Common myeloid progenitor, CD34-positive (primary cell): Measurements from ENCODE around the gene PNMA1.
A peak's percentile ranks its signal among the peaks of the same experiment; 100 is the strongest.

Experiments
- CTCF ChIA-PET: fragments of 350-600 bp; sonication (Branson Sonifier 250); formaldehyde crosslinking; loops from one replicate; lab custom pipeline; 2021; ENCODE audit warnings: antibody characterized with exemption; lab: Charles Lee
- POLR2A ChIA-PET: fragments of 350-600 bp; sonication (Branson Sonifier 250); formaldehyde crosslinking; loops from one replicate; lab custom pipeline; 2021; ENCODE audit warnings: antibody characterized with exemption; lab: Charles Lee
- DNase-seq, 3 donors: peaks; one replicate each; pipeline versions ENCODE4 v3.0.0 to v3.0.0-alpha.2; 2013
- H3K27ac ChIP-seq, 2 experiments: 1 replicate in 1 of 2; 2 replicates in 1 of 2; pipeline ENCODE4 v1.7.0; 2013; ENCODE audit warnings: inconsistent platforms in 2 of 2, low read length in 2 of 2, mild to moderate bottlenecking in 2 of 2, low read depth in 1 of 2, moderate library complexity in 1 of 2; ENCODE audit not compliant: severe bottlenecking in 2 of 2, insufficient read depth in 1 of 2, poor library complexity in 1 of 2
- H3K27me3 ChIP-seq, 5 experiments: replicated peaks in 2 of 5; 1 replicate in 3 of 5; 2 replicates in 2 of 5; pipeline versions ENCODE4 v1.6.1 to v1.7.0; 2013; ENCODE audit warnings: low read length in 4 of 5, mild to moderate bottlenecking in 2 of 5, moderate library complexity in 2 of 5, inconsistent platforms in 1 of 5; ENCODE audit not compliant: insufficient read depth in 5 of 5, control insufficient read depth in 4 of 5
- H3K36me3 ChIP-seq, 4 experiments: 1 replicate in 2 of 4; 2 replicates in 2 of 4; pipeline versions ENCODE4 v1.6.1 to v1.7.0; 2013; ENCODE audit warnings: low read length in 3 of 4, control low read depth in 1 of 4, mild to moderate bottlenecking in 1 of 4; ENCODE audit not compliant: control insufficient read depth in 4 of 4, insufficient read depth in 4 of 4
- H3K4me1 ChIP-seq, 4 experiments: 1 replicate in 3 of 4; 2 replicates in 1 of 4; pipeline versions ENCODE4 v1.6.1 to v1.7.1; 2013; ENCODE audit warnings: low read length in 3 of 4, mild to moderate bottlenecking in 3 of 4, control low read depth in 1 of 4, inconsistent platforms in 1 of 4, moderate library complexity in 1 of 4; ENCODE audit not compliant: control insufficient read depth in 4 of 4, insufficient read depth in 4 of 4; ENCODE audit errors: control extremely low read depth in 1 of 4
- H3K4me3 ChIP-seq, 7 experiments: 1 replicate in 4 of 7; 2 replicates in 3 of 7; pipeline versions ENCODE4 v1.5.1 to v1.7.0; 2013; ENCODE audit warnings: mild to moderate bottlenecking in 7 of 7, low read length in 6 of 7, moderate library complexity in 6 of 7, inconsistent platforms in 2 of 7, low read depth in 2 of 7, control low read depth in 1 of 7; ENCODE audit not compliant: insufficient read depth in 4 of 7, control insufficient read depth in 1 of 7; ENCODE audit errors: extremely low read depth in 1 of 7
- H3K9me3 ChIP-seq, 5 experiments: 1 replicate in 4 of 5; 2 replicates in 1 of 5; pipeline versions ENCODE4 v1.6.1 to v1.7.1; 2013; ENCODE audit warnings: low read length in 4 of 5, mild to moderate bottlenecking in 2 of 5, inconsistent platforms in 1 of 5, low read depth in 1 of 5, moderate library complexity in 1 of 5; ENCODE audit not compliant: control insufficient read depth in 4 of 5, insufficient read depth in 2 of 5; ENCODE audit errors: control extremely low read depth in 1 of 5
- whole genome bisulfite sequencing: methylation state at CpG from one replicate; pipeline ENCODE4 v1.1.5; 2013; ENCODE audit not compliant: insufficient coverage; 5-methylcytosine and 5-hydroxymethylcytosine counted together

The PNMA1 gene

DNA sequence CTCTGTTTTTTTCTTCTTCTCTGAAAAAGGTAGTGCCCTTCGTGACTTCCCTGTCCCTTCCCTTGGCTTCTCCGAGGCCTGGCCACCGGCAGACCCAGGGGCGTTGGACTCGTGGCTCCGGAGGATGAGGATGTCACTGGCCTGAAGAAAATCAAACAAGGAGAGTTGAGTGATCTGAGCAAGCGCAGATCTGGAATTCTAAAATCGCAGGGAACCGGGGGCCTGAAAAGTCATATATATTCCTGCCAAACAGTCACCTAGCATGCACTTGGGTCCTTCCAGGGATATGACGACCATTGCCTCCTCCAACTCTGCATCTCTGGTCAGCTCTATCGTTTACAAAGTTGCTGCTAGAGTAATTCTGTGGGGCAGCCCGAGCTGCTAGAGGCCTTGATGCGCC lies 5.2 kb upstream of the PNMA1 start:
- POLR2A ChIA-PET: no interaction called here
- H3K27ac ChIP-seq: no peak overlapping the region
- H3K4me3 ChIP-seq: no peak overlapping the region
- peaks cover 0 to 5% (median 2%) of the 10 kb centered on the region in 4 experiments for H3K4me1 ChIP-seq
- CTCF ChIA-PET: interaction anchor here (0.5 to 1.3 kb wide), 4 partner anchors 9 to 107 kb away, joined by 3 to 4 read pairs (median 3); no protein-coding TSS in a partner anchor
- H3K36me3 ChIP-seq: peaks cover 21 to 85% (median 66%) of the 10 kb centered on the region in 4 experiments
- WGBS: 97% methylated on average over 13 of the region's 13 CpGs
- H3K27me3 ChIP-seq: no peaks in the 10 kb centered on the region
- no peaks in the 10 kb centered on the region for H3K9me3 ChIP-seq
- no peak for DNase-seq

DNA sequence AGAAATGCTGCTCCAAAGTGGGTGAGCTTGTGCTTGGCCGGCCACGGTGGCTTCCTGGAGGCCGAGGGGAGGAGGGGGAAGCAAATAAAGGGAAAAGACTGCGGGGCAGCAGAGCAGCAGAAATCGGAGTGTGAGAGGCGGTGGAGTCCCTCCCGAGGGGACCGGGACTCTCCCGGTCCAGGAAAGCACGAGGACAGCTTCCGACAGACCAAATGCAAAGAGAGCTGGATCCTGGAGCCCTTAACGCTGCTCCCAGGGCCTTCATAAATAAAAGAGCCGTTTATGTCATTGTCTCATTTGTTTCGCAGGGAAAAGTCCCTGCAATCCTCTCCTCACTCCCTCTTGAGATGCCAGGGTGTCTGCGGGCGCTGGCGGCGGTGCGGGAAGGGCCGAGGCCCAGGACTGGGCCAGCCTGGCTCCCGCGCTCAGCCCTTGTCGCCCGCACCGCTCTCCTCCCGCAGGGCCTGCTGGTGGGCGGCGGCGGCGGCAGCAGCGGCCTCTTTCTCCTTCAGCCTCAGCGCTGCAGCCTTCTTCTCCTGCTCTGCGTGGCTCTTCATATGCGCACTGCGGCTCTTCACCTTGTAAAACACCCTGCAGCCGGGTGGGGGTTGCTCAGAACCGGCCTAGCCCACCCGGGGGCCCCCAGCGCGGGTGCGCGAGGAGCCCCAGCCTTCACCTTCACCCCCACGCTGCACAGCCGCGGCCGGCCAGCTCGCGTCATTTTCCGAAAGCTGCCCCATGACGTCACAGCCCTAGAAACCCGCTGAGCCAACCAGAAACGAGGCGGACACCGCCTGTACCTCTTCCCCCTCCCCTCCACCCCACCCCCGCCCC lies 4.5 kb upstream of the PNMA1 start:
- H3K36me3 ChIP-seq: peaks cover 18 to 78% (median 59%) of the 10 kb centered on the region in 4 experiments
- DNase-seq: no peak
- POLR2A ChIA-PET: no interaction called here

DNA sequence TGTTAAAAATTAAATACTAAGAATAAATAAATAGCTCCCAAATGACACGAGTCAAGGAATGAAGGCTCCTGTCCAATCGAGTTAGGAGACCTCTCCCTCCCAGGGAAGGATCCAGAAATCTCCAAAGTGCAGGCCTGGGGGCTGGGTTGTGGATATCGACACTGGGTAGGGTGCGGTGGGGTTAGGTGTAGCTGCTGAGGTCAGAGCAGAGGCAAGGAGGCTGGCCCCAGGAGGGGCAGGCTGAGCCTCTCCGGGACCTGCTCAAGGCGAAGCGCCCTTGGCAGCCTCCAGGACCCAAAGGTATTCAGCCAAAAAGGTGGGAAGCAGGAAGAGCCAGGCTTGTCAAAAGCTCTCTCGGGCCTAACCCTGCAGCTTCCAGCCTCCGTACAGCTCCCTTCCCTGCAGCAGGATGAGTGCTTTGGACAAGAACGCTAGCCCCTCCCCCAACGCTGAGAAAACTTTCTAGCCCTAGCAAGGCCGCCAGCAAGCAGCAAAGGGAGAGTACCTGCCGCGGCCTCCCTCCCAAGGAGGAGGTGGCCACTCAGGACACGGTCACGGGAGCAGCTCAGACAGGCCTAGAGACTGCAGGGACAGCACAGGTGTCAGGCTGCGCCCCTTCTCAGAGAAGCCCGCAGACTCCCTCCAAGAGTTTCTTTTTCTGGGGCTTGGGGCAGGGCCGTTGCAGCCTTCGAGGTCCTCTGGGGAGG lies 3.7 kb upstream of the PNMA1 start:
- Histone ChIP-seq H3K4me3 (no peak overlapping the region), H3K9me3 (no peaks in the 10 kb centered on the region), H3K27me3 (no peaks in the 10 kb centered on the region), H3K4me1 (peaks cover 2 to 14% (median 11%) of the 10 kb centered on the region in 4 experiments), H3K36me3 (peaks cover 16 to 70% (median 52%) of the 10 kb centered on the region in 4 experiments), H3K27ac (no peak overlapping the region)
- 94% methylated on average over 18 of the region's 20 CpGs for WGBS
- no peak for DNase-seq
- ChIA-PET CTCF (interaction anchor here (0.8 to 2.8 kb wide), 4 partner anchors 9 to 148 kb away, joined by 3 to 15 read pairs (median 6); no protein-coding TSS in a partner anchor), POLR2A (interaction anchor here (0.6 kb wide), 1 partner anchor 25 kb away, joined by 3 read pairs; no protein-coding TSS in a partner anchor)

More for the DNA sequence above, 4.5 kb upstream of the PNMA1 start:
- Histone ChIP-seq H3K4me1 (peaks cover 0 to 6% (median 4%) of the 10 kb centered on the region in 4 experiments), H3K4me3 (no peak overlapping the region), H3K9me3 (no peaks in the 10 kb centered on the region), H3K27ac (no peak overlapping the region), H3K27me3 (no peaks in the 10 kb centered on the region)
- 97% methylated on average over 40 of the region's 55 CpGs for WGBS
- CTCF ChIA-PET: interaction anchor here (0.8 to 2.8 kb wide), 4 partner anchors 10 to 148 kb away, joined by 3 to 15 read pairs (median 4); no protein-coding TSS in a partner anchor

DNA sequence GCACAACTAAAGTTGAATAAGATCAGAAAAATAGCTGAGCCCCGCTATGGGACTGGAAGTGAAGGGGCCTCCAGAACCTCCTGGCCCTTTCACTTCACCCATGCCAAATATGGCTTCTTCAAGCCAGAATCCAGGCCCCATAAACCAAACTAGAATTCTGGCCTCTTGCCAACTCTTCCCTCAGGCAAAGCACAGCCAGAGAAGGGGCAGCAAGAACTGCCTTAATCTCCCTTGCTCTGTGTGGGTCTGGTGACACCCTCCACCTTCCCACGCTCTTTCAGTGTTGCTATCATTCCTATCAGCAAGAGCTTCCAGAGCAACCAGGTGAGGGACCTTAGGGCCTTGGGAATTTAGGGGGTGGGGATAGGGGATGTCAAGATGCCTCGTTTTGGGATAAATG lies 3.1 kb upstream of the PNMA1 start:
- peaks cover 4 to 20% (median 17%) of the 10 kb centered on the region in 4 experiments for H3K4me1 ChIP-seq
- H3K27ac ChIP-seq: no peak overlapping the region
- ChIA-PET CTCF (interaction anchor here (1.4 to 2.8 kb wide), 3 partner anchors 10 to 146 kb away, joined by 4 to 15 read pairs (median 7); no protein-coding TSS in a partner anchor), POLR2A (interaction anchor here (0.6 kb wide), 1 partner anchor 25 kb away, joined by 3 read pairs; no protein-coding TSS in a partner anchor)
- H3K27me3 ChIP-seq: no peaks in the 10 kb centered on the region
- no peak overlapping the region for H3K4me3 ChIP-seq
- 100% methylated on average over 1 of the region's 3 CpGs for WGBS
- no peak for DNase-seq
- peaks cover 13 to 64% (median 46%) of the 10 kb centered on the region in 4 experiments for H3K36me3 ChIP-seq
- H3K9me3 ChIP-seq: no peaks in the 10 kb centered on the region

DNA sequence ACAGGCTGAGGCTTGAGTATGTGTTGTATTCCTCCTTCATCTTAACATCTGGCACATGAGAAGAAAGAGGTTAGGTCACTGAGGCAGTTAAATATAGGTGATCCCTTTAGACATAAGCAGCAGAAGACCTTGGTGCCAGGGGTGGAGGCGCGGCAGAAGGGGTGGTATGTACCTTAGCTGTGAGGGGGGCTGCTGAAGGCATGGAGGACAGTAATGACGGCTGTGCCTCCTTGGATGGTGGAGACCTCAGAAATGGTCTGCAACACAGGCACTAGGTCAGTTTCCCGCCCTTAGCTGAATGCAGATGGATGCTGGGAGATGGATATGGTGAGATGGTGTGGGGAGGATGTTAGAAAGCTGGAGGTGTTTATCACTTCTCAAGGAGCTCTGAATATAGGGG lies 1.5 kb upstream of the PNMA1 start:
- no peak overlapping the region for H3K27ac ChIP-seq
- DNase-seq: no peak
- H3K27me3 ChIP-seq: no peaks in the 10 kb centered on the region
- WGBS: 86% methylated on average over 4 of the region's 4 CpGs
- H3K4me3 ChIP-seq: no peak overlapping the region
- POLR2A ChIA-PET: no interaction called here
- peaks cover 12 to 30% (median 24%) of the 10 kb centered on the region in 4 experiments for H3K4me1 ChIP-seq
- CTCF ChIA-PET: interaction anchor here (0.9 to 2.8 kb wide), 3 partner anchors 11 to 44 kb away, joined by 3 to 15 read pairs (median 7); a partner anchor contains a TSS
- peaks cover 6 to 48% (median 30%) of the 10 kb centered on the region in 4 experiments for H3K36me3 ChIP-seq
- no peaks in the 10 kb centered on the region for H3K9me3 ChIP-seq

DNA sequence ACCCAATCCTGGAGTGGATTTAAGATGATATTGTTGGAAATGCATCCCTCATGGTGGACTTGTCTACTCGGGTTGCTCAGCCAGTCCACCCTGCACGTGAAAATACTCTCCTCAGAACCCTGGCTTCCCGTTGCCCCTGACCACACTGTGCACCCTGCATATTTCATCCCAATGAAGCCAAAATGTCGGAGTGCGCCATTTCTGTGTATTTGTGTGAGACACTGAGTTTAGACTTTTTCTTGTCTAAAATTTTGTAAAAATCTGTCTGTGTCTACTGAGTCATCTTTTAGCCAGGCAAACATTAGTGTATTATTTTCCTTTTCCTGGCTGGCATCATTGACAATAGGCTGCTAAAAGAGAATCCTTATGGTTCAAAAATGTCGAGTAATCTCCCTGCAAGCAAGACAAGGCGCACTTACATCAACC lies 485 bp upstream of the PNMA1 start:
- DNase-seq: no peak
- Histone ChIP-seq H3K27me3 (no peaks in the 10 kb centered on the region), H3K36me3 (peaks cover 3 to 40% (median 24%) of the 10 kb centered on the region in 4 experiments), H3K4me3 (peak overlapping the region in 5 of 7 experiments; percentile 74 to 90 (median 89)), H3K27ac (no peak overlapping the region), H3K9me3 (no peaks in the 10 kb centered on the region), H3K4me1 (peaks cover 12 to 30% (median 24%) of the 10 kb centered on the region in 4 experiments)
- 0% methylated on average over 2 of the region's 7 CpGs for WGBS
- CTCF ChIA-PET: interaction anchor here (2.8 kb wide), 1 partner anchor 12 kb away, joined by 7 read pairs; no protein-coding TSS in a partner anchor
- POLR2A ChIA-PET: no interaction called here
